ENCODE results near the gene NUDT13. TPM values are rescaled to one million over a fixed set of nuclear protein-coding genes. Genes with fewer than 3 reads are reported as not detected.
A peak's percentile ranks its signal among the peaks of the same experiment; 100 is the strongest.

NUDT13 gene
- total and polyA plus RNA-seq, 2 of the 4 experiments (the other 2 are of a cell fraction) = 0.90 to 1.7 TPM

DNA sequence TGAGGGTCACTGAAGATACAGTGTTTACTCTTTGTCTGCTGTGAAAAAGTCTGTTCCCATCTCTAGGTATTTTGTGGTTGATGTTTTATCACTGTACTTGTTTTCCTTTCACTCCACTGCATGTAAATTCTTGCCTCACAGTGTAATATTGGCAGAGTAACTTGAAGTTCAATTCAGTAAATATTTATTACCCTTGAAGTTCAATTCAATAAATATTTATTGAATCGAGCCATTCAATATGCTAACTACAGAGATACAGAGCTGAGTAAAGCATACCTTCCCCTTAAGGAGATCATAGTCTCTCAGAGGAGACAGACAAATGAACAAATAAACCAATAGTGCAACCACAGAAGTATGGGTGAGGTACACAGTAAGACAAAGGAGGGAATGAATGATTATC is 9.2 kb downstream of the NUDT13 start:
- no peak for DNase-seq
- ChIA-PET POLR2A (ENCODE audit: unreplicated experiment) (no interaction called here), CTCF (no interaction called here)
- Histone ChIP-seq H2BK120ac (ENCODE audit: low read depth, low read length) (no peak overlapping the region), H2BK15ac (ENCODE audit: low read depth, low read length) (no peak overlapping the region), H2AK5ac (ENCODE audit: low read depth, low read length) (no peak overlapping the region), H2AK9ac (replicated peaks; ENCODE audit: low read depth, low read length, poor library complexity) (no peak overlapping the region), H4K5ac (ENCODE audit: low read depth, low read length) (no peak overlapping the region), H3K23ac (ENCODE audit: low read depth, low read length) (no peak overlapping the region), H3K9ac (ENCODE audit: low read depth, low read length) (no peak overlapping the region), H3K9me1 (ENCODE audit: insufficient read depth, low read length) (no peaks in the 10 kb centered on the region), H4K20me1 (ENCODE audit: insufficient read depth, low read length) (no peaks in the 10 kb centered on the region), H3K4me2 (ENCODE audit: low read depth, low read length) (no peak overlapping the region), H3K9me3 (ENCODE audit: control insufficient read depth, insufficient read depth, low read length) (no peaks in the 10 kb centered on the region), H2BK5ac (ENCODE audit: low read depth, low read length, poor library complexity, severe bottlenecking) (no peak overlapping the region), H3K4ac (ENCODE audit: low read depth, low read length) (no peak overlapping the region), H4K91ac (ENCODE audit: insufficient read depth, low read depth, low read length) (no peak overlapping the region), H2BK20ac (ENCODE audit: low read depth, low read length) (no peak overlapping the region), H3K36me3 (ENCODE audit: control insufficient read depth, insufficient read depth, low read length) (no peaks in the 10 kb centered on the region), H3K56ac (ENCODE audit: extremely low read depth, insufficient read depth, low read length) (no peak overlapping the region), H3K14ac (replicated peaks; ENCODE audit: low read depth, low read length) (no peak overlapping the region), H2AFZ (replicated peaks; ENCODE audit: low read length, poor library complexity) (no peak overlapping the region), H3K18ac (ENCODE audit: low read depth, low read length) (no peak overlapping the region), H3K27ac (ENCODE audit: insufficient read depth, low read length) (no peak overlapping the region), H3K79me1 (ENCODE audit: low read depth in 1 of 2, low read length in 2 of 2) (peaks cover 8 to 15% of the 10 kb centered on the region in 2 experiments; a peak in 3 of 4 replicates), H4K8ac (ENCODE audit: low read depth in 2 of 2, low read length in 2 of 2) (no peak overlapping the region), H3K4me3 (ENCODE audit: insufficient read depth, low read depth, low read length) (no peak overlapping the region), H3K27me3 (ENCODE audit: control insufficient read depth, insufficient read depth, low read length) (no peaks in the 10 kb centered on the region), H3K4me1 (ENCODE audit: control insufficient read depth, insufficient read depth, low read length) (peaks cover 11% of the 10 kb centered on the region)
- TF ChIP-seq FOS (IDR thresholded peaks at IDR 0.05; ENCODE audit: low read depth, low read length) (no peak), POLR2A (IDR thresholded peaks at IDR 0.05; ENCODE audit: low read depth, low read length) (no peak), NFE2L2 (IDR thresholded peaks at IDR 0.05; ENCODE audit: low read depth, low read length) (no peak), MAZ (IDR thresholded peaks at IDR 0.05; ENCODE audit: borderline replicate concordance, low read depth, low read length) (no peak), RAD21 (IDR thresholded peaks at IDR 0.05; ENCODE audit: low read length) (no peak), RFX5 (IDR thresholded peaks at IDR 0.05; ENCODE audit: low read depth, low read length) (no peak)
- TF ChIP-seq, protein P1, sequence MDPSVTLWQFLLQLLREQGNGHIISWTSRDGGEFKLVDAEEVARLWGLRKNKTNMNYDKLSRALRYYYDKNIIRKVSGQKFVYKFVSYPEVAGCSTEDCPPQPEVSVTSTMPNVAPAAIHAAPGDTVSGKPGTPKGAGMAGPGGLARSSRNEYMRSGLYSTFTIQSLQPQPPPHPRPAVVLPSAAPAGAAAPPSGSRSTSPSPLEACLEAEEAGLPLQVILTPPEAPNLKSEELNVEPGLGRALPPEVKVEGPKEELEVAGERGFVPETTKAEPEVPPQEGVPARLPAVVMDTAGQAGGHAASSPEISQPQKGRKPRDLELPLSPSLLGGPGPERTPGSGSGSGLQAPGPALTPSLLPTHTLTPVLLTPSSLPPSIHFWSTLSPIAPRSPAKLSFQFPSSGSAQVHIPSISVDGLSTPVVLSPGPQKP (IDR thresholded peaks at IDR 0.05; ENCODE audit: borderline replicate concordance, low read depth, low read length) = no peak
- TF ChIP-seq, protein P2, sequence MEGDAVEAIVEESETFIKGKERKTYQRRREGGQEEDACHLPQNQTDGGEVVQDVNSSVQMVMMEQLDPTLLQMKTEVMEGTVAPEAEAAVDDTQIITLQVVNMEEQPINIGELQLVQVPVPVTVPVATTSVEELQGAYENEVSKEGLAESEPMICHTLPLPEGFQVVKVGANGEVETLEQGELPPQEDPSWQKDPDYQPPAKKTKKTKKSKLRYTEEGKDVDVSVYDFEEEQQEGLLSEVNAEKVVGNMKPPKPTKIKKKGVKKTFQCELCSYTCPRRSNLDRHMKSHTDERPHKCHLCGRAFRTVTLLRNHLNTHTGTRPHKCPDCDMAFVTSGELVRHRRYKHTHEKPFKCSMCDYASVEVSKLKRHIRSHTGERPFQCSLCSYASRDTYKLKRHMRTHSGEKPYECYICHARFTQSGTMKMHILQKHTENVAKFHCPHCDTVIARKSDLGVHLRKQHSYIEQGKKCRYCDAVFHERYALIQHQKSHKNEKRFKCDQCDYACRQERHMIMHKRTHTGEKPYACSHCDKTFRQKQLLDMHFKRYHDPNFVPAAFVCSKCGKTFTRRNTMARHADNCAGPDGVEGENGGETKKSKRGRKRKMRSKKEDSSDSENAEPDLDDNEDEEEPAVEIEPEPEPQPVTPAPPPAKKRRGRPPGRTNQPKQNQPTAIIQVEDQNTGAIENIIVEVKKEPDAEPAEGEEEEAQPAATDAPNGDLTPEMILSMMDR (conservative IDR thresholded peaks at IDR 0.05; ENCODE audit: low read depth, low read length) = no peak
- TF ChIP-seq, protein P3, sequence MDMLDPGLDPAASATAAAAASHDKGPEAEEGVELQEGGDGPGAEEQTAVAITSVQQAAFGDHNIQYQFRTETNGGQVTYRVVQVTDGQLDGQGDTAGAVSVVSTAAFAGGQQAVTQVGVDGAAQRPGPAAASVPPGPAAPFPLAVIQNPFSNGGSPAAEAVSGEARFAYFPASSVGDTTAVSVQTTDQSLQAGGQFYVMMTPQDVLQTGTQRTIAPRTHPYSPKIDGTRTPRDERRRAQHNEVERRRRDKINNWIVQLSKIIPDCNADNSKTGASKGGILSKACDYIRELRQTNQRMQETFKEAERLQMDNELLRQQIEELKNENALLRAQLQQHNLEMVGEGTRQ (IDR thresholded peaks at IDR 0.05; ENCODE audit: low read depth, low read length) = no peak
- dilution Hi-C loops (cut with HindIII; ENCODE audit: low sequenced_read_pairs, unreplicated experiment) (no loop called here), in situ Hi-C loops (cut with MboI; ENCODE audit: low sequenced_read_pairs) (no loop called here), intact Hi-C loops (cut with micrococcal nuclease) (no loop called here)
- 0 out of 2 replicates have a peak, but pooled peaks have one; percentile 16 for ATAC-seq (ENCODE audit: low read depth)
- WGBS, 2 experiments (ENCODE audit: extremely low coverage in 2 of 2, insufficient read length in 1 of 2) = no CpG with 5 or more reads among the region's 1 CpG
- no TSS peak for BruUV-seq (replicated peaks)
